ENCODE data around the gene ANXA8. TPM values are rescaled to one million over a fixed set of nuclear protein-coding genes. Genes with fewer than 3 reads are reported as not detected.
"Not testable (repeated sequence)": the region's sequence is repeated elsewhere in the genome, so short reads cannot be mapped to it uniquely, and the experiment has no call there.

ANXA8 gene, protein sequence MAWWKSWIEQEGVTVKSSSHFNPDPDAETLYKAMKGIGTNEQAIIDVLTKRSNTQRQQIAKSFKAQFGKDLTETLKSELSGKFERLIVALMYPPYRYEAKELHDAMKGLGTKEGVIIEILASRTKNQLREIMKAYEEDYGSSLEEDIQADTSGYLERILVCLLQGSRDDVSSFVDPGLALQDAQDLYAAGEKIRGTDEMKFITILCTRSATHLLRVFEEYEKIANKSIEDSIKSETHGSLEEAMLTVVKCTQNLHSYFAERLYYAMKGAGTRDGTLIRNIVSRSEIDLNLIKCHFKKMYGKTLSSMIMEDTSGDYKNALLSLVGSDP
- total RNA-seq (ENCODE audit: unreplicated experiment): not detected
- long read RNA-seq: 0 reads

DNA sequence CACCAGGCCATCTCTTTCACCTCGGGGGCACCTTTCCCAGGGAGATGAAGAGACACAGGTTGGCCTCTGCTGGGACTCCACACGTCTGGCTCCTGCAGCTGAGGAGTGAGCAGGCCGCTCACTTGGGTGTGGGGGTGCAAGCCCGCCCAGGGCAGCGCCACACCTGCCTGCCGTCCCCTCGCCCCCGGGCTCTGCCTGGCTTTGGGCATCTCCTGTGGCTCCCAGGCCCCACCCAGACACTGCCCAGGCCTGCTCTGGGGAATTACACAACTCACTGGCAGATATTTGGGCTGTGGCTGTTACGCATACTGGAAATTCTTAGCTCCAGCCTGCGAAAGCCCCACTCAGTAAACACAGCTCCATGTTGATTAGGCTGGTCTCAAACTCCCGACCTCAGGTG, at the start of gene ANXA8:
Gene ANXA8, minus strand, starts transcription at position 193 of the 400 bp plus-strand sequence. Its CDS starts 182 bp downstream, at position 11.
- not testable (repeated sequence) for H3K27me3 Mint-ChIP-seq (ENCODE audit: unreplicated experiment); H3K27ac Mint-ChIP-seq (ENCODE audit: unreplicated experiment); H3K4me3 Mint-ChIP-seq (ENCODE audit: unreplicated experiment); H3K9me3 Mint-ChIP-seq (ENCODE audit: unreplicated experiment); H3K36me3 Mint-ChIP-seq (ENCODE audit: unreplicated experiment); DNase-seq; H3K4me1 Mint-ChIP-seq (ENCODE audit: low read depth, unreplicated experiment)

DNA sequence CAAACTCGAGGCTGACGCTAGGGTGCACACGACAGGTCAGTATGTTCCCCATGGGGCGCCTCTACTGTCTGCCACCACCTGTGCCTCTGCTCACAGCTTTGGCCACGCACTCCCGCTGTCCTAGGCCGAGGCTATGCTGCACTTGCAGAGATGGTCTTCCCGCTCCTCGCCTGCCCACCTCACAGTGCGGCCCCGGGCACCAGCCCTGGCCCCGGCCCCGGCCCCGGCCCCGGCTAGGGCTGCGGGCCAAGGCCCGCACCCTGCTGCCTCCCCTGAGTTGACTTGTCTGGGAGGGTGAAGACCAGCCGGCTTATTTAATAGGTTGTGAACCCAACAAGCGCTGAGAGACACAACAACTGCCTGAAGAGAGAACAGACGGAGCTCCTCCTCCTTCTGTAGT, 39.6 kb upstream of the ANXA8 start, which contains the start of gene AGAP9:
Gene AGAP9, minus strand, starts transcription at position 164 of the 400 bp plus-strand sequence. Its CDS starts 112 bp downstream, at position 52.
- DNase-seq; H3K4me3 Mint-ChIP-seq (ENCODE audit: unreplicated experiment); H3K27ac Mint-ChIP-seq (ENCODE audit: unreplicated experiment); H3K27me3 Mint-ChIP-seq (ENCODE audit: unreplicated experiment); H3K4me1 Mint-ChIP-seq (ENCODE audit: low read depth, unreplicated experiment); H3K36me3 Mint-ChIP-seq (ENCODE audit: unreplicated experiment); H3K9me3 Mint-ChIP-seq (ENCODE audit: unreplicated experiment): not testable (repeated sequence)

DNA sequence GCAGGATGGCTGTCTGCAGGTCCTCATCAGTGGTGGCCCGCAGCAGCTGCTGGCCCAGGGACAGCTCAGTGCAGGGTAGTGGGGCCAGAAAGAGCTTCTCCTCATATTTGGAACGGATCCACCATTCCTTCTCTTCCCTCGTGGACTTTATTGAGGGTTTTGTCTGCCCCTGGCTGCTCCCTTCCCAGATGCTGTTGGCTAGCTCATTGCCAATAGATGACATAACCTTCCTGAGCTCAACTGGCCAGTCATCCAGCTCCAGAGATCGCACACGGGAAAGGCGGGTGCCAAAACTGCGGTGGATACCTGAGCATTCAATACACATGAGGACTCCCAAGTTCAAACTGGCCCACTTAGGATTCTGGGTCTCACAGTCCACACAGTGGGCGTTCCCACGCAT, 18.4 kb upstream of the ANXA8 start:
- not testable (repeated sequence) for H3K27me3 Mint-ChIP-seq (ENCODE audit: unreplicated experiment); H3K36me3 Mint-ChIP-seq (ENCODE audit: unreplicated experiment); DNase-seq; H3K9me3 Mint-ChIP-seq (ENCODE audit: unreplicated experiment); H3K4me3 Mint-ChIP-seq (ENCODE audit: unreplicated experiment); H3K4me1 Mint-ChIP-seq (ENCODE audit: low read depth, unreplicated experiment); H3K27ac Mint-ChIP-seq (ENCODE audit: unreplicated experiment)

DNA sequence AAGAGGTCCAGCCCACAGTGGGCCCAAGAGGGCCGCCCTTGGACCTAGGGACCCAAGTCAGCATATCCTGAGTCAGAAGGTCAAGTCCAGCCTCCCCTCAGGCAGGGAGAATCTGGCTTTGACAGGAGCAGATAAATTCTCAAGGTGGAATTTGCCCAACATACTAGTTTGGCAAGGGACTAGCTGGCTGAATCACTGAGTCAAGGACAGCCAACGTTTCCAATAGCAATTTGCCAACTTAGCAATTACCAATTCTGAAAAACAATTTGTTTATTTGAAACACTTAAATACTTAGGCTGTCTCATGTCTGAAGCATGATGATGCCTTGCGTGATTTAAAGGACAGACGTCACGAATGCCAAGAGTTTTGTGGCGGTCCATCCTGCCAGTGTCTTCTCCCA, 10.3 kb upstream of the ANXA8 start:
- H3K9me3 Mint-ChIP-seq (ENCODE audit: unreplicated experiment); H3K4me1 Mint-ChIP-seq (ENCODE audit: low read depth, unreplicated experiment); H3K27ac Mint-ChIP-seq (ENCODE audit: unreplicated experiment); H3K4me3 Mint-ChIP-seq (ENCODE audit: unreplicated experiment); DNase-seq; H3K27me3 Mint-ChIP-seq (ENCODE audit: unreplicated experiment); H3K36me3 Mint-ChIP-seq (ENCODE audit: unreplicated experiment): not testable (repeated sequence)

DNA sequence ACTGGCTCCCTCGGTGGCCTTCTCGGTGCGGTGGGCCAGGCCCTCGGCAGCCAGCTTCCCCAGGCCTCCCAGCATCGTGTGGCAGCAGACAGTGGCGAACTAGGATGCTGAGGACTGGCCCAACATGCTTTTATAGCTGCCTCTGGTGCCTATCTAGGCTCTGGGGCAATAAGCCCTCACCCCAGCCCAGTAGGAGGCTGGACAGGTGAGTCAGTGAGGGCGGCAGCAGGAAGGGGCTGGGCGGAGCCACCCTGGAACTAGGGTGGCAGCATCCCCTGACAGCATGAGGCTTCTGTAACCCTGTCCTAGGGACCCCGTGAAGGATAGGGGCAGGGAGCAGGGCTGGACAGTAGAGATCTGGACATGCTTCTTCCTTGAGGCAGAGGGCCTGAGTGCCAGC, 7.7 kb upstream of the ANXA8 start, which contains the start of gene FAM25G:
Gene FAM25G, minus strand, starts transcription at position 101 of the 400 bp plus-strand sequence. Its CDS starts 26 bp downstream, at position 75.
- not testable (repeated sequence) for H3K4me3 Mint-ChIP-seq (ENCODE audit: unreplicated experiment)

DNA sequence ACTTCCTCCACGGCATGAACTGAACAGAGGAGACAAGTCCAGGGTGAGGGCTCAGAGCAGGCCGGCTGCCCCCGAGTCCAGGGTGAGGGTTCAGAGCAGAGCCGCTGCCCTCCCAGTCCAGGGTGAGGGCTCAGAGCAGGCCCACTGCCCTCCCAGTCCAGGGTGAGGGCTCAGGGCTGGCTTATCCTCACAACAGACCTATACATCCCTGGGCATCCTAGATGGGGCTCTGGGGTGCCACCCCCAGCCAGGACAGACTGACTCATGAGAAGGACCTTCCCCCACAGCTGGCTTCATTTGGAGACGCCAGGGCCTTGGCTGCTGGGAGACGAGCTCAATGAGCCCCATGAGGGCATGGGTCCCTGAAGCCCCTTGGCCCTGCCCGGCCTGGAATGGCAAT, 5.7 kb upstream of the ANXA8 start:
- H3K27me3 Mint-ChIP-seq (ENCODE audit: unreplicated experiment); H3K27ac Mint-ChIP-seq (ENCODE audit: unreplicated experiment); H3K36me3 Mint-ChIP-seq (ENCODE audit: unreplicated experiment); H3K4me1 Mint-ChIP-seq (ENCODE audit: low read depth, unreplicated experiment); DNase-seq; H3K9me3 Mint-ChIP-seq (ENCODE audit: unreplicated experiment); H3K4me3 Mint-ChIP-seq (ENCODE audit: unreplicated experiment): not testable (repeated sequence)

More for the DNA sequence above, 7.7 kb upstream of the ANXA8 start, which contains the start of gene FAM25G:
- H3K36me3 Mint-ChIP-seq (ENCODE audit: unreplicated experiment); H3K27me3 Mint-ChIP-seq (ENCODE audit: unreplicated experiment); H3K9me3 Mint-ChIP-seq (ENCODE audit: unreplicated experiment); H3K4me1 Mint-ChIP-seq (ENCODE audit: low read depth, unreplicated experiment); DNase-seq; H3K27ac Mint-ChIP-seq (ENCODE audit: unreplicated experiment): not testable (repeated sequence)

DNA sequence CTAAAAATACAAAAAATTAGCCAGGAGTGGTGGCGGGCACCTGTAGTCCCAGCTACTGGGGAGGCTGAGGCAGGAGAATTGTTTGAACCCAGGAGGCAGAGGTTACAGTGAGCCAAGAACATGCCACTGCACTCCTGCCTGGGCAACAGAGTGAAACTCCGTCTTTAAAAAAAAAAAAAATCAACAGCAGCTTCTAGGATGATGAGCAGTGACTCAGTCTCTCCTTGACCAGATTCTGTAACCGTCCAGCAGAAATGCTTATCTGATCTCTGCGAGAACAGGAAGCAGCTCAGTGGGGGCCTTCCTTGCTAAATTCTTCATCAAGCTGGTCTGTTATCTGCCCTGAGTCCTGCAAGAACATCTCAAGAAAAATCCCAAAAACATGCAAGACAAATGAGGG, 2.0 kb upstream of the ANXA8 start:
- not testable (repeated sequence) for H3K36me3 Mint-ChIP-seq (ENCODE audit: unreplicated experiment); H3K27ac Mint-ChIP-seq (ENCODE audit: unreplicated experiment); H3K4me1 Mint-ChIP-seq (ENCODE audit: low read depth, unreplicated experiment); H3K9me3 Mint-ChIP-seq (ENCODE audit: unreplicated experiment); H3K4me3 Mint-ChIP-seq (ENCODE audit: unreplicated experiment); H3K27me3 Mint-ChIP-seq (ENCODE audit: unreplicated experiment); DNase-seq

DNA sequence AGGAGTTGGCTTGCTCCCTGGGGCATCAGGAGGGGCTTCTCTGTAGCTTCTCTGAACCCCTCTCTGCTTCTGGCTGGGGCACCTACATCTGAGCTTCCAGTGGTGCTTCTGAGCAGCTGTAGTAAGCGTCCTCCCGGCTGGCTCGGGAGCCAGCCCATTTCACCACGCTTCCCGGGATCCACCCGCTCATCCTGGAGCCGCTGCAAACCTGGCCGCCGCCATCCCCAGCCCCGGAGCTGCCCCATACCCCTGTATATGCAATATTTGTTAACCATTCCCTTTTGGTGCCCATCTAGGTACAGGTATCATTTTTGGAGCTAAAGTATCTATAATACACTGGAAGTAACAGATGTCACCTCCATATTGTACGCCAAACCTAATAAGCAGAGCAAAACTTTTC, 871 bp upstream of the ANXA8 start:
- not testable (repeated sequence) for H3K4me3 Mint-ChIP-seq (ENCODE audit: unreplicated experiment); H3K4me1 Mint-ChIP-seq (ENCODE audit: low read depth, unreplicated experiment); H3K27me3 Mint-ChIP-seq (ENCODE audit: unreplicated experiment); H3K36me3 Mint-ChIP-seq (ENCODE audit: unreplicated experiment); H3K27ac Mint-ChIP-seq (ENCODE audit: unreplicated experiment); DNase-seq; H3K9me3 Mint-ChIP-seq (ENCODE audit: unreplicated experiment)

DNA sequence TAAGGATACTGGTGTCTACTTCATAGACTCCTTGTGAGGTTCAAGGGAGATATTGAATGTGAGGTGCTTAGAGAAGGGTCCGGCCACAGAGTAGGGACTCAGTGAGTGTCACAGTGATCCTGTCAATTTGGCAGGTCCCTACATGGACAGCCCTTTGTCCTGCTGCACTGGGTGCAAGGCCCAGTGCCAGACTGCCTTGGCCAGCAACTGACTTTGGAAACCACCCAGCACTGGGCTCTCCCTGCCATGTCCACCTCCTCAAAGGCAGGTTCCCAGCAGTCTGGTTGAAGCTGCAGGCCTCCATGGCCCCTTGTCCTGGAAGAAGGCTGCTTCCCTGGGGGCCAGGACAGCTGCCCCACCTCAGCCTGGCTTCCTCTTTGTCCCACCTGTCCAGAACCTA, 1.5 kb downstream of the ANXA8 start:
- not testable (repeated sequence) for H3K27ac Mint-ChIP-seq (ENCODE audit: unreplicated experiment); H3K36me3 Mint-ChIP-seq (ENCODE audit: unreplicated experiment); H3K9me3 Mint-ChIP-seq (ENCODE audit: unreplicated experiment); H3K4me3 Mint-ChIP-seq (ENCODE audit: unreplicated experiment); H3K4me1 Mint-ChIP-seq (ENCODE audit: low read depth, unreplicated experiment); H3K27me3 Mint-ChIP-seq (ENCODE audit: unreplicated experiment); DNase-seq

DNA sequence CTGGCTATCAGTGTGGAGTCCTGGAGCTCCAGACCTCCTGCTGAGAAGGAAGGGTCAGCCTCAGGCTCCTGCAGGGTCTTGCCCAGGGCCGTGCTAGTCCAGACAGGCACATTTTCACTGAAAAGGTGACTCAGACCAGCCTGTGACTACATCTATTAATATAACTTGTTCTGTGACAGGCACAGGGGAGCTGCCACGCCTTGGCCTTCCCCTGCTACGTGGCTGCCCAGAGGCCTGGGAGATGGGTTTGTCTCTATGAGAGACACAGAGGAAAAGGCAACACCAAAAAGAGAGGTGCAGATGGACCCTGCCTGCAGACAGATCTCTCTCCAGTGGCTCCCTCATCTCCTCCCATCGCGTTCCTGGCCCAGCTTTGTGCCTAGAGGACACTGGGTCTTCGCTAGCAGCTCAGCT, 2.1 kb downstream of the ANXA8 start:
- H3K9me3 Mint-ChIP-seq (ENCODE audit: unreplicated experiment); DNase-seq; H3K4me1 Mint-ChIP-seq (ENCODE audit: low read depth, unreplicated experiment); H3K4me3 Mint-ChIP-seq (ENCODE audit: unreplicated experiment); H3K36me3 Mint-ChIP-seq (ENCODE audit: unreplicated experiment); H3K27me3 Mint-ChIP-seq (ENCODE audit: unreplicated experiment); H3K27ac Mint-ChIP-seq (ENCODE audit: unreplicated experiment): not testable (repeated sequence)

DNA sequence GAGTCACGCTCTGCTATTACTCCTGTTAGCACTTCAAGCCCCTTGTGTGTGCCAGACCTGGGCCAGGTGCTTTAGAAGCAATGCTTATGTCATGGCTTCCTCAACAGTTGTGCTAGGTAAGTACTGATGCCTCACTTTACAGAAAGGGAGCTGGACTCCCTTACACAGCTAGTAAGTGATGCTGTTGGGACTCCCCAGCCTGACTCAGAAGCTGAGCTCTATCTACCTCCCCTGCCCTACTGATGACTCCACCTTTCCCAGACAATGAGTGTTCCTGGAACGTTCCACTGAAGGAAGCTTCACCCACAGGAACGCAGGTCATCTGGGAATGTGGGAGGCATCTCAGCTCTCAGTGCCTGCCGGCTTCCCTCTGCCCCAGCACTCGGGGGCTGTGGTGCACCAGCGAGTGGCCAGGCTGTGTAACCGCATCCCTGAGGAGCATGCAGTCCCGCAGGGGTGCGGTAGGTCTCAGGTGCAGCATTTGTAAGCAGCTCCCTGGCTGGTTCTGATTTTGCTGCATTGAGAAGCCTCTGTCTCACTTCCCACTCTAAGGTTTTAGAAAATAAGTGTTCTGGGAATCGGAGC, 2.6 kb downstream of the ANXA8 start:
- not testable (repeated sequence) for H3K4me1 Mint-ChIP-seq (ENCODE audit: low read depth, unreplicated experiment); H3K9me3 Mint-ChIP-seq (ENCODE audit: unreplicated experiment); DNase-seq; H3K4me3 Mint-ChIP-seq (ENCODE audit: unreplicated experiment); H3K27ac Mint-ChIP-seq (ENCODE audit: unreplicated experiment); H3K36me3 Mint-ChIP-seq (ENCODE audit: unreplicated experiment); H3K27me3 Mint-ChIP-seq (ENCODE audit: unreplicated experiment)

DNA sequence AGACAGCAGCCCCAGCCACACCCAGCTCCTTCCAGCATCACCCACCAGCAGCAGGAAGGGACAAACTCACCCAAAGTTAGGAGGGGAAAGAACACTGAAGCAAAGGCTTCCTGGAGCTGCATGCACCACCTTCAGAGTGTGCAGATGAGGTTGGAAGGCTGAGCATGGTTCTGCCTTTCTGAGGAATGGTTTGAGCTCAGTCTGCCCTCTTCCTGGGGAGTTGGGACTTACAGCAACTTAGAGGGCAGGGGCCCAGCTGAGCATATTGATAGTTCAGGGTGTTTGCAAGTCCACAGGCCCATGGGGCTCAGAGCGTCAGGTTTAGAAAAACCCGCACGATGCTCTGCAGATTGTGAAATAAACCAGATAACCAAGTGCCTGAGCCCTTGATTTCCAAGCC, 3.8 kb downstream of the ANXA8 start:
- not testable (repeated sequence) for DNase-seq; H3K4me1 Mint-ChIP-seq (ENCODE audit: low read depth, unreplicated experiment); H3K4me3 Mint-ChIP-seq (ENCODE audit: unreplicated experiment); H3K27ac Mint-ChIP-seq (ENCODE audit: unreplicated experiment); H3K27me3 Mint-ChIP-seq (ENCODE audit: unreplicated experiment); H3K36me3 Mint-ChIP-seq (ENCODE audit: unreplicated experiment); H3K9me3 Mint-ChIP-seq (ENCODE audit: unreplicated experiment)
